CD4-positive, alpha-beta T cell (primary cell): ENCODE data around the gene PRRG4. TPM values are rescaled to one million over a fixed set of nuclear protein-coding genes. Genes with fewer than 3 reads are reported as not detected.

Experiments
- ATAC-seq: fragments of 200-7000 bp; cut with Tn5 transposase; one replicate; pipeline ENCODE4 v1.10.0; 2022; ENCODE audit warnings: mild to moderate bottlenecking; ENCODE audit not compliant: poor library complexity
- CTCF ChIA-PET: fragments of 350-600 bp; sonication (Branson Sonifier 250); formaldehyde crosslinking; loops from one replicate; lab custom pipeline; 2021; ENCODE audit warnings: antibody characterized with exemption, inconsistent platforms; lab: Charles Lee
- POLR2A ChIA-PET: fragments of 350-600 bp; sonication (Branson Sonifier 250); formaldehyde crosslinking; loops from one replicate; lab custom pipeline; 2021; ENCODE audit warnings: antibody characterized with exemption, inconsistent platforms; lab: Charles Lee
- DNase-seq, 14 experiments: peaks; one replicate each; pipeline ENCODE4 v3.0.0-alpha.2; 2013 to 2020; ENCODE audit warnings: mixed read lengths in 2 of 14
- H3K27ac ChIP-seq, 2 donors: one replicate each; pipeline versions ENCODE4 v1.5.1 to v1.7.0; 2013; ENCODE audit warnings: low read length in 2 of 2, low read depth in 1 of 2, mild to moderate bottlenecking in 1 of 2
- H3K27me3 ChIP-seq, 2 experiments: 1 replicate in 1 of 2; 2 replicates in 1 of 2; pipeline versions ENCODE4 v1.6.1 to v1.7.0; 2013; ENCODE audit warnings: low read length in 2 of 2, control low read depth in 1 of 2, mild to moderate bottlenecking in 1 of 2, moderate library complexity in 1 of 2; ENCODE audit not compliant: insufficient read depth in 2 of 2, control insufficient read depth in 1 of 2
- H3K36me3 ChIP-seq: one replicate; pipeline ENCODE4 v1.6.1; 2013; ENCODE audit warnings: low read length, control low read depth; ENCODE audit not compliant: insufficient read depth
- H3K4me1 ChIP-seq: one replicate; pipeline ENCODE4 v1.6.1; 2013; ENCODE audit warnings: low read length, control low read depth; ENCODE audit not compliant: insufficient read depth
- H3K4me3 ChIP-seq: one replicate; pipeline ENCODE4 v1.5.1; 2013; ENCODE audit warnings: mild to moderate bottlenecking, low read length, moderate library complexity
- H3K9me3 ChIP-seq, 2 experiments: 1 replicate in 1 of 2; 2 replicates in 1 of 2; pipeline versions ENCODE4 v1.6.1 to v1.7.0; 2013; ENCODE audit warnings: low read length in 2 of 2, mild to moderate bottlenecking in 2 of 2, control low read depth in 1 of 2, moderate library complexity in 1 of 2; ENCODE audit not compliant: control insufficient read depth in 1 of 2, insufficient read depth in 1 of 2
- H3K27ac Mint-ChIP-seq: one replicate; pipeline ENCODE4 v1.8.0; 2020; ENCODE audit warnings: mixed read lengths
- H3K27me3 Mint-ChIP-seq: one replicate; pipeline ENCODE4 v1.8.0; 2021; ENCODE audit warnings: mixed read lengths
- H3K36me3 Mint-ChIP-seq: one replicate; pipeline ENCODE4 v1.8.0; 2021; ENCODE audit warnings: low read depth, mixed read lengths
- H3K4me1 Mint-ChIP-seq: one replicate; pipeline ENCODE4 v1.8.0; 2021; ENCODE audit warnings: low read depth, mixed read lengths
- H3K4me3 Mint-ChIP-seq: one replicate; pipeline ENCODE4 v1.8.0; 2020; ENCODE audit warnings: mild to moderate bottlenecking, mixed read lengths
- H3K9me3 Mint-ChIP-seq: one replicate; pipeline ENCODE4 v1.8.0; 2020; ENCODE audit warnings: mixed read lengths
- CTCF ChIP-seq: fragments of 200-600 bp; IDR thresholded peaks from one replicate; pipeline ENCODE4 v1.8.0; 2022; ENCODE audit warnings: antibody characterized with exemption, mild to moderate bottlenecking
- intact Hi-C, 2 experiments: fragments of 100-400 bp; cut with DNase I in 1 of 2; cut with micrococcal nuclease in 1 of 2; formaldehyde crosslinking; loops; one replicate each; pipeline versions ENCODE4 v1.15.1 to v1.9.0; 2023 to 2025; cut with DNase I, micrococcal nuclease
- total RNA-seq, 174 experiments: library from RNA in 2 of 174; stranded (reverse) in 2 of 174; gene quantifications; one replicate each; pipeline ENCODE4 v1.2.3 and lab custom pipeline; 2021 to 2026

PRRG4 gene
- total RNA-seq, 2 experiments from 2014 or later = 0.05 TPM; not detected in 1

GRCh38 chr11:32849761-32850160 is 20.0 kb downstream of the PRRG4 start:
- H3K4me3 ChIP-seq = no peak overlapping the region
- Mint-ChIP-seq H3K9me3 (peaks cover 2% of the 10 kb centered on the region), H3K36me3 (no peaks in the 10 kb centered on the region), H3K4me1 (no peaks in the 10 kb centered on the region), H3K27me3 (peaks cover 9% of the 10 kb centered on the region), H3K27ac (no peak overlapping the region), H3K4me3 (no peak overlapping the region)
- POLR2A ChIA-PET = no interaction called here
- H3K27me3 ChIP-seq = no peaks in the 10 kb centered on the region
- CTCF ChIA-PET = no interaction called here
- H3K27ac ChIP-seq = no peak overlapping the region
- intact Hi-C loops = no loop called here
- ATAC-seq (no peak), DNase-seq (no peak)
- no peaks in the 10 kb centered on the region for H3K36me3 ChIP-seq
- H3K9me3 ChIP-seq = no peaks in the 10 kb centered on the region
- H3K4me1 ChIP-seq = no peaks in the 10 kb centered on the region
- no peak for TF ChIP-seq CTCF

GRCh38 chr11:32851251-32851650 is 21.5 kb downstream of the PRRG4 start:
- ATAC-seq (no peak), DNase-seq (no peak)
- H3K4me3 Mint-ChIP-seq = no peak overlapping the region
- H3K27me3 Mint-ChIP-seq = peaks cover 7% of the 10 kb centered on the region
- no peak overlapping the region for H3K27ac Mint-ChIP-seq
- no peaks in the 10 kb centered on the region for H3K36me3 ChIP-seq
- intact Hi-C loops = no loop called here
- ChIA-PET CTCF (no interaction called here), POLR2A (no interaction called here)
- no peaks in the 10 kb centered on the region for H3K4me1 ChIP-seq
- H3K9me3 ChIP-seq = no peaks in the 10 kb centered on the region
- H3K9me3 Mint-ChIP-seq = peaks cover 2% of the 10 kb centered on the region
- H3K27me3 ChIP-seq = no peaks in the 10 kb centered on the region
- H3K4me1 Mint-ChIP-seq = no peaks in the 10 kb centered on the region
- no peak overlapping the region for H3K4me3 ChIP-seq
- no peak overlapping the region for H3K27ac ChIP-seq
- TF ChIP-seq CTCF = no peak
- H3K36me3 Mint-ChIP-seq = no peaks in the 10 kb centered on the region

DNA sequence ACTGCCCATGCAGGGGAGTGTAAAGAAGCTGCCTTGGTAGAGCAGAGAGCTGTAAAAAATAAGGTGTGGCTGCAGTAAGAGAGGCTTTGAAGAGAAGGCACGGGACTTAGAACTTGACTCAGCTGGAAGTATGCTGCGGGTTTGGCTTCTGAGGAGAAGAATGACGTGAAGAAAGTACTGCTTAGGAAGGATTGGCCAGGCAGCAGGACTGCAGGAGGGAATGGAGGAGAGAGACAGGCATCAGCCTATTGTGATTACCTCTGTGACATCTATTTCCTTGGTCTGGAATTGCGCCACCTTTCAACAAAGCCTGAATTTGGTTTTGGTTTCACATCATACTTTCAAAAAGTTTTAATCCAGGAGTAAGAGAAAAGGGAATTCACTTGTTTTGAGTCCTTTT is 22.5 kb downstream of the PRRG4 start:
- no peak overlapping the region for H3K4me3 ChIP-seq
- Mint-ChIP-seq H3K27ac (no peak overlapping the region), H3K4me1 (no peaks in the 10 kb centered on the region), H3K27me3 (peaks cover 3% of the 10 kb centered on the region), H3K9me3 (peaks cover 2% of the 10 kb centered on the region), H3K4me3 (no peak overlapping the region), H3K36me3 (no peaks in the 10 kb centered on the region)
- POLR2A ChIA-PET = no interaction called here
- no peaks in the 10 kb centered on the region for H3K9me3 ChIP-seq
- intact Hi-C loops = no loop called here
- CTCF ChIA-PET = interaction anchor here (1.5 kb wide), 1 partner anchor 11 kb away, joined by 3 read pairs; no protein-coding TSS in a partner anchor
- H3K4me1 ChIP-seq = no peaks in the 10 kb centered on the region
- H3K27ac ChIP-seq = no peak overlapping the region
- H3K27me3 ChIP-seq = no peaks in the 10 kb centered on the region
- no peaks in the 10 kb centered on the region for H3K36me3 ChIP-seq
- DNase-seq = peak in 3 of 14 experiments; percentile 4 to 11 (median 5)
- ATAC-seq = no peak
- TF ChIP-seq CTCF = no peak
